K562 (cell line): ENCODE results near the gene ZMIZ1. TPM values are rescaled to one million over a fixed set of nuclear protein-coding genes. Genes with fewer than 3 reads are reported as not detected.
A peak's percentile ranks its signal among the peaks of the same experiment; 100 is the strongest.

Experiments
- ARID1B ChIP-seq: fragments of 450-650 bp; IDR thresholded peaks from 2 replicates; pipeline ENCODE4 v1.6.1; 2016; ENCODE audit warnings: antibody characterized with exemption, mild to moderate bottlenecking, inconsistent platforms
- CHD1 ChIP-seq: fragments of 200-600 bp; sonication (generic); IDR thresholded peaks from one replicate; pipeline ENCODE4 v1.6.1; 2012; ENCODE audit warnings: mild to moderate bottlenecking, moderate library complexity, low read length, inconsistent platforms
- FOXK1 ChIP-seq: sonication (generic); formaldehyde crosslinking; IDR thresholded peaks from 2 replicates; pipeline ENCODE4 v1.8.0; 2022; ENCODE audit warnings: missing genetic modification reagents, mild to moderate bottlenecking, borderline replicate concordance
- HCFC1 ChIP-seq: IDR thresholded peaks from 2 replicates; pipeline ENCODE4 v1.6.1; 2012; ENCODE audit warnings: low read depth, low read length, improper control_type of control experiment
- HEY1 ChIP-seq: fragments of 250-450 bp; sonication (Bioruptor Pico); IDR thresholded peaks from 2 replicates; pipeline ENCODE4 v1.5.0; 2020; ENCODE audit warnings: mild to moderate bottlenecking, moderate library complexity, borderline replicate concordance
- KAT8 ChIP-seq: fragments of 450-650 bp; IDR thresholded peaks from 2 replicates; pipeline ENCODE4 v1.6.1; 2016; ENCODE audit warnings: low read depth, mild to moderate bottlenecking
- KLF16 ChIP-seq: IDR thresholded peaks from 2 replicates; pipeline ENCODE4 v1.6.1; 2016; ENCODE audit warnings: antibody characterized with exemption
- KLF6 ChIP-seq: fragments of 250-450 bp; sonication (Bioruptor Pico); IDR thresholded peaks from 2 replicates; pipeline ENCODE4 v1.4.0; 2020; ENCODE audit warnings: mild to moderate bottlenecking, moderate library complexity, borderline replicate concordance
- L3MBTL2 ChIP-seq: fragments of 450-650 bp; IDR thresholded peaks from 2 replicates; pipeline ENCODE4 v1.6.1; 2016; ENCODE audit warnings: mild to moderate bottlenecking, moderate library complexity
- NR2C2 ChIP-seq, 2 experiments: fragments of 200-800 bp in 1 of 2; sonication (Bioruptor generic) in 1 of 2; sonication (generic) in 1 of 2; formaldehyde crosslinking in 1 of 2; IDR thresholded peaks; 2 replicates each; pipeline versions ENCODE4 v1.6.1 to v1.8.0; 2016 to 2022; ENCODE audit warnings: mild to moderate bottlenecking in 1 of 2, missing compliant biosample characterization in 1 of 2, missing genetic modification characterization in 1 of 2, missing genetic modification reagents in 1 of 2
- NRF1 ChIP-seq, 2 experiments: fragments of 450-650 bp; IDR thresholded peaks in 1 of 2; conservative IDR thresholded peaks in 1 of 2; 2 replicates each; pipeline ENCODE4 v1.6.1; 2014; ENCODE audit warnings: mild to moderate bottlenecking in 2 of 2
- POLR2AphosphoS5 ChIP-seq: IDR thresholded peaks from 2 replicates; pipeline ENCODE4 v1.6.1; 2011; ENCODE audit warnings: mild to moderate bottlenecking, low read depth, low read length, moderate library complexity; ENCODE audit not compliant: control insufficient read depth, insufficient read depth
- RBFOX2 ChIP-seq: fragments of 200-400 bp; formaldehyde crosslinking; IDR thresholded peaks from 2 replicates; pipeline ENCODE4 v1.6.1; 2017; ENCODE audit warnings: low read depth, mild to moderate bottlenecking, low read length, moderate library complexity
- SMARCA4 ChIP-seq: fragments of 450-650 bp; IDR thresholded peaks from 2 replicates; pipeline ENCODE4 v1.6.1; 2016
- SPI1 ChIP-seq: IDR thresholded peaks from 2 replicates; pipeline ENCODE4 v1.6.1; 2011; ENCODE audit warnings: low read depth, low read length, control low read depth, borderline replicate concordance
- TCF3 ChIP-seq: sonication (generic); formaldehyde crosslinking; IDR thresholded peaks from 2 replicates; pipeline ENCODE4 v1.4.0; 2020; ENCODE audit warnings: mild to moderate bottlenecking, missing genetic modification reagents
- ZNF584 ChIP-seq: fragments of 200-800 bp; sonication (Bioruptor generic); IDR thresholded peaks from 2 replicates; pipeline ENCODE4 v1.6.1; 2016; ENCODE audit warnings: low read depth, mild to moderate bottlenecking, missing genetic modification characterization, missing compliant biosample characterization
- ZNF766 ChIP-seq: fragments of 200-800 bp; sonication (Bioruptor generic); conservative IDR thresholded peaks from 2 replicates; pipeline ENCODE4 v1.6.1; 2016; ENCODE audit warnings: missing genetic modification characterization, missing compliant biosample characterization
- ZZZ3 ChIP-seq: fragments of 450-650 bp; IDR thresholded peaks from 2 replicates; pipeline ENCODE4 v1.6.1; 2016; ENCODE audit warnings: antibody characterized with exemption, mild to moderate bottlenecking, moderate library complexity
- polyA plus RNA-seq, 8 experiments: library from polyadenylated mRNA; depleted of rRNA in 4 of 8; stranded (reverse) in 5 of 8; unstranded in 3 of 8; fragments of >200 nt; fragmentation: Nextera tagmentation in 2 of 8; fragmentation: Illumina TruSeq in 1 of 8; extraction: Ambion mirVana in 2 of 8; extraction: Trizol in 1 of 8; gene quantifications; 2 replicates each; pipeline versions ENCODE4 v1.2.1 to v1.2.3, GENCODE V29; 2011 to 2014; ENCODE audit warnings: inconsistent platforms in 1 of 8, missing spikeins in 1 of 8
- total RNA-seq, 7 experiments: library from RNA; depleted of rRNA in 6 of 7; stranded (reverse); fragments of >200 nt in 6 of 7; fragmentation: Illumina TruSeq in 2 of 7; extraction: Trizol in 2 of 7; gene quantifications; 2 replicates each; pipeline versions ENCODE4 v1.2.1 to v1.2.3, GENCODE V29; 2011 to 2021; ENCODE audit warnings: low replicate concordance in 1 of 7
- TF ChIP-seq, protein P1 (sequence below): fragments of 450-650 bp; IDR thresholded peaks from 2 replicates; pipeline ENCODE4 v1.6.1; 2017; ENCODE audit warnings: antibody characterized with exemption
- TF ChIP-seq, protein P2 (sequence below): fragments of 250-450 bp; sonication (Bioruptor Pico); IDR thresholded peaks from 2 replicates; pipeline ENCODE4 v1.4.0; 2020; ENCODE audit warnings: mild to moderate bottlenecking, moderate library complexity
- TF ChIP-seq, protein P3 (sequence below): fragments of 250-450 bp; sonication (Bioruptor Pico); IDR thresholded peaks from 2 replicates; pipeline ENCODE4 v1.5.0; 2020; ENCODE audit warnings: mild to moderate bottlenecking

The ZMIZ1 gene
- total and polyA plus RNA-seq, 9 of the 15 experiments (the other 6 are each of a cell fraction or from before 2014, with no cell fraction given) = 1.0 to 37.3 (median 4.3) TPM

DNA sequence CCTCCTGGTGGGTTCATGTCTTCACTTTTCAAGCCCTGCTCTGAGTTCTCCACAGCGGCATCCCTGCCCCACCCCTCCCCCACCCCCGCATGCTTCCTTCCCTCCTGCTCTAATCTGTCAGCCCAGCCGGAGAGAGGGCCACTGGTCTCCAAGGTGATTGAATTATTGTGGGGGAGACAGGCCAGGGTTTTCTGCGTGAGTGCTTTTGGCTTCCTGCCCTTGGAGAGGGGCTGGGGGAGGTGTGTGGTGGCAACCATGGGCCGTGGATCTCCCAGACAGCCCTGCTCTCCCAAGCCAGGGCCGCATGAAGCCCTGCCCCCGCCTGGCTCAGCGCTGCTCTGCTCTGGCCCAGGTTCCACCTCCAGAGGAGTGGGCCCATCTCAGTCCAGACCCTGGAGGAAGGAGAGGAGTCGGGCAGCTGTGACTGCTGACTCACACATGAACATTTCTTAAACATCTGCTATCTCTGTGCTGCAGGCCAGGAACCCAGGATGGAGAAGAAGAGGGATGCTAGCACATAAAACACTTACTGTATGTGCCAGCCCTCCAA, 109.9 kb downstream of the ZMIZ1 start (continued):
- TF ChIP-seq KLF16 (peak; percentile 98), SPI1 (peak; percentile 59; the same call in 1 of the 2 replicates), CHD1 (no peak), L3MBTL2 (peak; percentile 69; the same call in 1 of the 2 replicates), KLF6 (peak; percentile 19; the same call in 1 of the 2 replicates), ARID1B (peak; percentile 99), ZNF766 (peak; percentile 83), NR2C2 (CRISPR knock-in tag; IDR thresholded peaks at IDR 0.05) (no peak), NR2C2 (tag; IDR thresholded peaks at IDR 0.05) (peak; percentile 71), SMARCA4 (peak; percentile 98), ZNF584 (peak; percentile 86), NRF1 (conservative IDR thresholded peaks at IDR 0.05 in 1 of 2, IDR thresholded peaks at IDR 0.05 in 1 of 2) (peak; percentile 70 to 73), RBFOX2 (peak; percentile 55; the same call in 1 of the 2 replicates), POLR2AphosphoS5 (peak; percentile 98), FOXK1 (peak; percentile 48; the same call in 1 of the 2 replicates), HCFC1 (peak; percentile 33; the same call in 1 of the 2 replicates), TCF3 (peak; percentile 89), ZZZ3 (no peak), KAT8 (no peak), HEY1 (CRISPR knock-in tag) (peak; percentile 7; the same call in 1 of the 2 replicates)
- TF ChIP-seq, protein P1, sequence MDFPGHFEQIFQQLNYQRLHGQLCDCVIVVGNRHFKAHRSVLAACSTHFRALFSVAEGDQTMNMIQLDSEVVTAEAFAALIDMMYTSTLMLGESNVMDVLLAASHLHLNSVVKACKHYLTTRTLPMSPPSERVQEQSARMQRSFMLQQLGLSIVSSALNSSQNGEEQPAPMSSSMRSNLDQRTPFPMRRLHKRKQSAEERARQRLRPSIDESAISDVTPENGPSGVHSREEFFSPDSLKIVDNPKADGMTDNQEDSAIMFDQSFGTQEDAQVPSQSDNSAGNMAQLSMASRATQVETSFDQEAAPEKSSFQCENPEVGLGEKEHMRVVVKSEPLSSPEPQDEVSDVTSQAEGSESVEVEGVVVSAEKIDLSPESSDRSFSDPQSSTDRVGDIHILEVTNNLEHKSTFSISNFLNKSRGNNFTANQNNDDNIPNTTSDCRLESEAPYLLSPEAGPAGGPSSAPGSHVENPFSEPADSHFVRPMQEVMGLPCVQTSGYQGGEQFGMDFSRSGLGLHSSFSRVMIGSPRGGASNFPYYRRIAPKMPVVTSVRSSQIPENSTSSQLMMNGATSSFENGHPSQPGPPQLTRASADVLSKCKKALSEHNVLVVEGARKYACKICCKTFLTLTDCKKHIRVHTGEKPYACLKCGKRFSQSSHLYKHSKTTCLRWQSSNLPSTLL = no peak
- TF ChIP-seq, protein P2, sequence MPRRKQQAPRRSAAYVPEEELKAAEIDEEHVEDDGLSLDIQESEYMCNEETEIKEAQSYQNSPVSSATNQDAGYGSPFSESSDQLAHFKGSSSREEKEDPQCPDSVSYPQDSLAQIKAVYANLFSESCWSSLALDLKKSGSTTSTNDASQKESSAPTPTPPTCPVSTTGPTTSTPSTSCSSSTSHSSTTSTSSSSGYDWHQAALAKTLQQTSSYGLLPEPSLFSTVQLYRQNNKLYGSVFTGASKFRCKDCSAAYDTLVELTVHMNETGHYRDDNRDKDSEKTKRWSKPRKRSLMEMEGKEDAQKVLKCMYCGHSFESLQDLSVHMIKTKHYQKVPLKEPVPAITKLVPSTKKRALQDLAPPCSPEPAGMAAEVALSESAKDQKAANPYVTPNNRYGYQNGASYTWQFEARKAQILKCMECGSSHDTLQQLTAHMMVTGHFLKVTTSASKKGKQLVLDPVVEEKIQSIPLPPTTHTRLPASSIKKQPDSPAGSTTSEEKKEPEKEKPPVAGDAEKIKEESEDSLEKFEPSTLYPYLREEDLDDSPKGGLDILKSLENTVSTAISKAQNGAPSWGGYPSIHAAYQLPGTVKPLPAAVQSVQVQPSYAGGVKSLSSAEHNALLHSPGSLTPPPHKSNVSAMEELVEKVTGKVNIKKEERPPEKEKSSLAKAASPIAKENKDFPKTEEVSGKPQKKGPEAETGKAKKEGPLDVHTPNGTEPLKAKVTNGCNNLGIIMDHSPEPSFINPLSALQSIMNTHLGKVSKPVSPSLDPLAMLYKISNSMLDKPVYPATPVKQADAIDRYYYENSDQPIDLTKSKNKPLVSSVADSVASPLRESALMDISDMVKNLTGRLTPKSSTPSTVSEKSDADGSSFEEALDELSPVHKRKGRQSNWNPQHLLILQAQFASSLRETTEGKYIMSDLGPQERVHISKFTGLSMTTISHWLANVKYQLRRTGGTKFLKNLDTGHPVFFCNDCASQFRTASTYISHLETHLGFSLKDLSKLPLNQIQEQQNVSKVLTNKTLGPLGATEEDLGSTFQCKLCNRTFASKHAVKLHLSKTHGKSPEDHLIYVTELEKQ (CRISPR knock-in tag) = 0 out of 2 replicates have a peak, but pooled peaks have one; percentile 45
- TF ChIP-seq, protein P3, sequence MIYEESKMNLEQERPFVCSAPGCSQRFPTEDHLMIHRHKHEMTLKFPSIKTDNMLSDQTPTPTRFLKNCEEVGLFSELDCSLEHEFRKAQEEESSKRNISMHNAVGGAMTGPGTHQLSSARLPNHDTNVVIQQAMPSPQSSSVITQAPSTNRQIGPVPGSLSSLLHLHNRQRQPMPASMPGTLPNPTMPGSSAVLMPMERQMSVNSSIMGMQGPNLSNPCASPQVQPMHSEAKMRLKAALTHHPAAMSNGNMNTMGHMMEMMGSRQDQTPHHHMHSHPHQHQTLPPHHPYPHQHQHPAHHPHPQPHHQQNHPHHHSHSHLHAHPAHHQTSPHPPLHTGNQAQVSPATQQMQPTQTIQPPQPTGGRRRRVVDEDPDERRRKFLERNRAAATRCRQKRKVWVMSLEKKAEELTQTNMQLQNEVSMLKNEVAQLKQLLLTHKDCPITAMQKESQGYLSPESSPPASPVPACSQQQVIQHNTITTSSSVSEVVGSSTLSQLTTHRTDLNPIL (CRISPR knock-in tag) = no peak
